GM18873 (cell line): ENCODE data around the gene MELTF.
"Not testable (repeated sequence)": the region's sequence is repeated elsewhere in the genome, so short reads cannot be mapped to it uniquely, and the experiment has no call there.

ENCODE experiments used
- ATAC-seq: cut with Tn5 transposase; IDR thresholded peaks from one replicate; pipeline ENCODE4 v1.9.1; 2021; ENCODE audit warnings: mild to moderate bottlenecking, moderate library complexity, moderate number of reproducible peaks; ENCODE audit not compliant: unreplicated experiment, low FRiP score

The MELTF gene

GRCh38 chr3:197029511-197030167, at the start of gene MELTF:
Gene MELTF, minus strand, starts transcription at chr3:197029817. Its CDS starts 115 bp downstream, at chr3:197029702.
- ATAC-seq: peak; percentile 52

GRCh38 chr3:197076415-197076814, 46.8 kb upstream of the MELTF start:
- no peak for ATAC-seq

GRCh38 chr3:197068077-197068476, 38.5 kb upstream of the MELTF start:
- ATAC-seq: no peak

GRCh38 chr3:197064771-197065170, 35.2 kb upstream of the MELTF start:
- no peak for ATAC-seq

- ATAC-seq: no peak
These were observed 32.8 kb upstream of the MELTF start for GRCh38 chr3:197062446-197062845.

GRCh38 chr3:197051637-197052036, 22.0 kb upstream of the MELTF start:
- not testable (repeated sequence) for ATAC-seq

GRCh38 chr3:197050511-197050910, 20.9 kb upstream of the MELTF start:
- no peak for ATAC-seq

GRCh38 chr3:197042539-197042938, 12.9 kb upstream of the MELTF start:
- no peak for ATAC-seq

GRCh38 chr3:197041875-197042488, 12.4 kb upstream of the MELTF start:
- no peak for ATAC-seq

- no peak for ATAC-seq
These were observed 11.0 kb upstream of the MELTF start for GRCh38 chr3:197040658-197041057.

GRCh38 chr3:197038679-197039462, 9.3 kb upstream of the MELTF start:
- ATAC-seq: no peak

- ATAC-seq: no peak
These were observed 6.0 kb upstream of the MELTF start for GRCh38 chr3:197035577-197035976.

GRCh38 chr3:197034778-197035177, 5.2 kb upstream of the MELTF start:
- ATAC-seq: not testable (repeated sequence)

- ATAC-seq: not testable (repeated sequence)
These were observed 4.1 kb upstream of the MELTF start for GRCh38 chr3:197033764-197034163.

GRCh38 chr3:197031315-197032285, 2.0 kb upstream of the MELTF start:
- no peak for ATAC-seq

GRCh38 chr3:197030379-197031314, 1.0 kb upstream of the MELTF start:
- no peak for ATAC-seq

GRCh38 chr3:197028728-197029510, 698 bp downstream of the MELTF start:
- ATAC-seq: no peak

GRCh38 chr3:197027896-197028727, 1.5 kb downstream of the MELTF start:
- ATAC-seq: no peak
